Stimulated activated CD4-positive, alpha-beta T cell treated with anti-CD3 and anti-CD28 coated beads, Interleukin-12 subunit alpha, Interleukin-12 subunit beta, amount 100 ng/mL, for 48 hours (primary cell): ENCODE results near the gene TRMT1.

Source experiments
- DNase-seq, 3 donors: peaks; one replicate each; pipeline ENCODE4 v3.0.0-alpha.2; 2020; ENCODE audit warnings: low read depth in 2 of 3, low spot score in 1 of 3

The TRMT1 gene

GRCh38 chr19:13055213-13056051 is 61.1 kb downstream of the TRMT1 start:
- DNase-seq, result no peak
